ENCODE data around the gene ME3. TPM values are rescaled to one million over a fixed set of nuclear protein-coding genes. Genes with fewer than 3 reads are reported as not detected.

The ME3 gene
- total RNA-seq, 1 experiment from 2014 or later = 0.30 TPM

GRCh38 chr11:86524620-86525352, 147.6 kb downstream of the ME3 start:
- peak overlapping the region; percentile 51 for H3K9ac ChIP-seq (ENCODE audit: low read length)
- H2AFZ ChIP-seq (ENCODE audit: low read depth, low read length, poor library complexity, severe bottlenecking) = no peak overlapping the region
- H3K27me3 ChIP-seq (ENCODE audit: insufficient read depth, low read length) = no peaks in the 10 kb centered on the region
- ATAC-seq (peak; percentile 68), DNase-seq (ENCODE audit: low read depth, low spot score) (peak; percentile 26)
- CTCF ChIA-PET = interaction anchor here (1.7 kb wide), 1 partner anchor 83 kb away, joined by 5 read pairs; no protein-coding TSS in a partner anchor
- peak overlapping the region; percentile 73 for H3K4me2 ChIP-seq (ENCODE audit: low read length)
- RAD21 ChIA-PET (ENCODE audit: low non-redundant PET in 1 of 2, low total read pairs in 2 of 2, uncharacterized antibody in 2 of 2, unreplicated experiment in 2 of 2) = no interaction called here
- peaks cover 31 to 42% of the 10 kb centered on the region in 2 experiments for H3K4me1 ChIP-seq (ENCODE audit: control insufficient read depth in 1 of 2, insufficient read depth in 2 of 2, low read length in 2 of 2)
- no peaks in the 10 kb centered on the region for H3K79me2 ChIP-seq (ENCODE audit: insufficient read depth, low read length)
- no TSS peak for BruUV-seq (replicated peaks)
- POLR2A ChIA-PET = no interaction called here
- peak overlapping the region in 1 of 2 experiments; percentile 36; a peak in 3 of 4 replicates for H3K4me3 ChIP-seq (replicated peaks in 1 of 2; ENCODE audit: low read depth in 1 of 2, low read length in 2 of 2)
- intact Hi-C loops (cut with micrococcal nuclease) = loop anchor here (5.0 to 10.0 kb wide), 3 partner anchors 50 to 393 kb away; no protein-coding TSS in a partner anchor
- H3K9me3 ChIP-seq (ENCODE audit: control insufficient read depth in 1 of 2, insufficient read depth in 1 of 2, low read depth in 1 of 2, low read length in 2 of 2) = no peaks in the 10 kb centered on the region
- H3K36me3 ChIP-seq (ENCODE audit: control insufficient read depth in 1 of 2, insufficient read depth in 2 of 2, low read length in 2 of 2) = no peaks in the 10 kb centered on the region
- no peaks in the 10 kb centered on the region for H4K20me1 ChIP-seq (ENCODE audit: insufficient read depth)
- TF ChIP-seq YY1 (IDR thresholded peaks at IDR 0.05; ENCODE audit: extremely low read depth, insufficient replicate concordance, low read depth, low read length) (no peak), EGR1 (IDR thresholded peaks at IDR 0.05; ENCODE audit: low read depth) (no peak), POLR2AphosphoS5 (IDR thresholded peaks at IDR 0.05; ENCODE audit: low read depth, low read length) (no peak), RAD21 (IDR thresholded peaks at IDR 0.05; ENCODE audit: low read depth) (no peak), SIN3A (IDR thresholded peaks at IDR 0.05; ENCODE audit: low read depth) (no peak), EZH2 (IDR thresholded peaks at IDR 0.05) (no peak), ELF1 (IDR thresholded peaks at IDR 0.05; ENCODE audit: borderline replicate concordance, low read depth) (no peak), REST (IDR thresholded peaks at IDR 0.05; ENCODE audit: low read depth) (no peak), FOSL1 (IDR thresholded peaks at IDR 0.05; ENCODE audit: low read depth) (no peak), JUND (IDR thresholded peaks at IDR 0.05) (no peak; the same call in 1 of the 2 replicates), SP1 (IDR thresholded peaks at IDR 0.05; ENCODE audit: low read depth) (0 out of 2 replicates have a peak, but pooled peaks have one; percentile 15), TCF7L2 (IDR thresholded peaks at IDR 0.05; ENCODE audit: borderline replicate concordance, extremely low read depth, insufficient read depth, insufficient read length) (peak; percentile 34), MAX (IDR thresholded peaks at IDR 0.05) (no peak), CBX3 (IDR thresholded peaks at IDR 0.05; ENCODE audit: low read depth) (peak; percentile 39; the same call in 1 of the 2 replicates), POLR2A (IDR thresholded peaks at IDR 0.05; ENCODE audit: borderline replicate concordance, extremely low read depth, insufficient read depth, insufficient read length) (no peak), ATF3 (IDR thresholded peaks at IDR 0.05) (no peak), CTCF (IDR thresholded peaks at IDR 0.05 in 2 of 3, conservative IDR thresholded peaks at IDR 0.05 in 1 of 3; ENCODE audit: borderline replicate concordance in 1 of 3, insufficient read depth in 1 of 3, low read depth in 2 of 3, low read length in 2 of 3) (no peak)
- H3K9me2 ChIP-seq (ENCODE audit: insufficient read depth) = no peaks in the 10 kb centered on the region
- peak overlapping the region; percentile 80 for H3K27ac ChIP-seq (ENCODE audit: low read depth, low read length)

All from HCT116 (cell line).